ENCODE data around the gene XNDC1N.

GRCh38 chr11:71928737-71929443 is 496 bp upstream of the XNDC1N start, which contains the start of gene RNF121:
- no peak for TF ChIP-seq CTCF (IDR thresholded peaks at IDR 0.05)
- no peak for TF ChIP-seq POLR2A (IDR thresholded peaks at IDR 0.05)

All from lower leg skin (tissue), 3 donors.